ENCODE measurements around the gene DSTYK. TPM values are rescaled to one million over a fixed set of nuclear protein-coding genes. Genes with fewer than 3 reads are reported as not detected.

DSTYK gene
- total and polyA plus RNA-seq, 2 experiments from 2014 or later, result 6.1 to 10.7 TPM

DNA sequence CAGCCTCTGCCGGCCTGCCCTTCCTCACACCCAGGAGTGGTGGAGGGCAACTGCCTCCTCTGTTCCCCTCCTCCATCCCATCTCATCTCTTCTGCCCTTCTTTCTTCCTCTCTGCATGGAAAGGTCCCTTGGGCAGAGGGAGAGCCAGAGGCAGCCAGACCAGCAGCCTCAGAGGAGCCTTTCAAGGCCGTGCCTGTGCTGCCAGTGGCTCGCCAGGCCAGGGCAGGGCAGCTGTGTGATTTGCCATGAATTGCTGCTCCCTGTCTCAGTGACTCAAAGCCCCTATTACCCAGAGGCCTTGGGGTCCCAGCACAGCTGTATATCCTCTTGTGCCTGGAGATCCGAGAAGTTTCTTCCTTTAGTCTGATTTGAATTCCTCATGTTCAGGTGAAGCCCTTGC lies 38.1 kb upstream of the DSTYK start:
- Mint-ChIP-seq H3K9me3 (no peaks in the 10 kb centered on the region), H3K4me3 (no peak overlapping the region), H3K27me3 (ENCODE audit: insufficient read depth, low read depth, poor library complexity) (peaks cover 3% of the 10 kb centered on the region), H3K27ac (no peak overlapping the region), H3K4me1 (peaks cover 22% of the 10 kb centered on the region; the same call in 2 of the 3 replicates), H3K36me3 (ENCODE audit: low read depth) (no peaks in the 10 kb centered on the region; the same call in 2 of the 3 replicates)
- no peak for DNase-seq (ENCODE audit: low spot score)
- TF ChIP-seq JUNB (IDR thresholded peaks at IDR 0.05; ENCODE audit: unreplicated experiment), result no peak
- Histone ChIP-seq H3F3A (replicated peaks; ENCODE audit: low read depth) (no peaks in the 10 kb centered on the region), H2AFZ (no peak overlapping the region), H3K79me2 (replicated peaks; ENCODE audit: insufficient read depth) (no peaks in the 10 kb centered on the region), H4K20me1 (replicated peaks; ENCODE audit: insufficient read depth) (no peaks in the 10 kb centered on the region), H3K4me2 (no peak overlapping the region), H3K27me3 (ENCODE audit: insufficient read depth) (no peaks in the 10 kb centered on the region), H3K4me1 (ENCODE audit: insufficient read depth) (no peaks in the 10 kb centered on the region; the same call in 1 of the 2 replicates), H3K4me3 (no peak overlapping the region), H3K27ac (ENCODE audit: low read depth) (no peak overlapping the region), H3K9me2 (ENCODE audit: insufficient read depth) (no peaks in the 10 kb centered on the region), H3K36me3 (ENCODE audit: insufficient read depth) (no peaks in the 10 kb centered on the region)
- ATAC-seq, result no peak

DNA sequence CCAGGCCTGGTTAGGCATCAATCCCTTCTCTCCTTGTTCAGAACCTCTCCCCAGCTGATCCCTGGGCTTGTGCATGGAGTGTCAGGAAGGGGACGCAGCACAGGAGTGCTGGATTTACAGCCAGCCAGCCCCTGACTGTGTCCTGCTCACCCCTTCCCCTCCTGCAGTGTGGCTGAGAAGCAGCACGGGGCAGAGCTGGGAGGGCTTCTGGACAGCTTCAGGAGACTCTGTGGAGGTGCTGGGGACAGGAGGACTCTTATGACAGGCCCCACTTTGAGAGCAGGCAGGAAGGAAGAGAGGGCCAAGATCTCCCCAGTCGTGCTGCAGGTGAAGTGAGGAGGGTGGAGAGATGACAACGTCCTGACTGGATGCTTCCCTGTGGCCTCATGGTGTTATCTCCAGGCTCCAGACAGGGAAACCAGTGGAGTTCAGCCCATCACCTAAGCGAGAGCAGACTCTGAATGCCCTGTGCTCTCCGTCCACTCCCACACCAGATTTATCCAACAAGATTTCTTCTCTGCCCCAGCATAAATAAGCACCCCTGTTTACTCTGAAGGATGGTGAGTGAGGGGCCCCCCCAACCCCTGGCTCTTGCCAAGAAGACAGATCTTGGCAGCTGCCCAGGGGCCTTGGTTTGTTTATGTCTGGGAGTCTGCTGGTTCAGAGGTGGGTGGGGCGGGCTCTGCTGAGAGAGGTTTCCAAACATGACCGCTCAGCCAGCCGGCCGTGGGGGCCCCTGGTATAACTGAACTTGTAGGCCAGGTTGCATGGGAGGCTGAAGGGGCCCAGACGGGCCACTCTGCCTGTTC lies 37.5 kb upstream of the DSTYK start:
- H3K27me3 ChIP-seq (ENCODE audit: insufficient read depth), result no peaks in the 10 kb centered on the region
- Mint-ChIP-seq H3K4me1 (peaks cover 22% of the 10 kb centered on the region; the same call in 2 of the 3 replicates), H3K36me3 (ENCODE audit: low read depth) (no peaks in the 10 kb centered on the region; the same call in 2 of the 3 replicates), H3K27ac (no peak overlapping the region), H3K4me3 (no peak overlapping the region), H3K27me3 (ENCODE audit: insufficient read depth, low read depth, poor library complexity) (peaks cover 3% of the 10 kb centered on the region), H3K9me3 (no peaks in the 10 kb centered on the region)
- no peak for DNase-seq (ENCODE audit: low spot score)
- no peaks in the 10 kb centered on the region for H3K9me2 ChIP-seq (ENCODE audit: insufficient read depth)
- no peak overlapping the region for H2AFZ ChIP-seq
- H3K36me3 ChIP-seq (ENCODE audit: insufficient read depth), result no peaks in the 10 kb centered on the region
- ATAC-seq, result no peak
- no peak overlapping the region for H3K27ac ChIP-seq (ENCODE audit: low read depth)
- H3K79me2 ChIP-seq (replicated peaks; ENCODE audit: insufficient read depth), result no peaks in the 10 kb centered on the region
- H3K4me3 ChIP-seq, result no peak overlapping the region
- H3K4me2 ChIP-seq, result no peak overlapping the region
- no peaks in the 10 kb centered on the region for H4K20me1 ChIP-seq (replicated peaks; ENCODE audit: insufficient read depth)
- no peaks in the 10 kb centered on the region; the same call in 1 of the 2 replicates for H3K4me1 ChIP-seq (ENCODE audit: insufficient read depth)
- no peaks in the 10 kb centered on the region for H3F3A ChIP-seq (replicated peaks; ENCODE audit: low read depth)
- TF ChIP-seq POLR2AphosphoS5 (IDR thresholded peaks at IDR 0.05; ENCODE audit: low read depth) (no peak), ZNF114 (CRISPR knock-in tag; IDR thresholded peaks at IDR 0.05) (no peak), EZH2 (IDR thresholded peaks at IDR 0.05; ENCODE audit: low read depth, unreplicated experiment) (no peak), CREB1 (CRISPR knock-in tag; IDR thresholded peaks at IDR 0.05; ENCODE audit: low read depth) (no peak), JUNB (IDR thresholded peaks at IDR 0.05; ENCODE audit: unreplicated experiment) (no peak), NANOG (IDR thresholded peaks at IDR 0.05; ENCODE audit: borderline replicate concordance) (no peak)
- TF ChIP-seq, protein P1, sequence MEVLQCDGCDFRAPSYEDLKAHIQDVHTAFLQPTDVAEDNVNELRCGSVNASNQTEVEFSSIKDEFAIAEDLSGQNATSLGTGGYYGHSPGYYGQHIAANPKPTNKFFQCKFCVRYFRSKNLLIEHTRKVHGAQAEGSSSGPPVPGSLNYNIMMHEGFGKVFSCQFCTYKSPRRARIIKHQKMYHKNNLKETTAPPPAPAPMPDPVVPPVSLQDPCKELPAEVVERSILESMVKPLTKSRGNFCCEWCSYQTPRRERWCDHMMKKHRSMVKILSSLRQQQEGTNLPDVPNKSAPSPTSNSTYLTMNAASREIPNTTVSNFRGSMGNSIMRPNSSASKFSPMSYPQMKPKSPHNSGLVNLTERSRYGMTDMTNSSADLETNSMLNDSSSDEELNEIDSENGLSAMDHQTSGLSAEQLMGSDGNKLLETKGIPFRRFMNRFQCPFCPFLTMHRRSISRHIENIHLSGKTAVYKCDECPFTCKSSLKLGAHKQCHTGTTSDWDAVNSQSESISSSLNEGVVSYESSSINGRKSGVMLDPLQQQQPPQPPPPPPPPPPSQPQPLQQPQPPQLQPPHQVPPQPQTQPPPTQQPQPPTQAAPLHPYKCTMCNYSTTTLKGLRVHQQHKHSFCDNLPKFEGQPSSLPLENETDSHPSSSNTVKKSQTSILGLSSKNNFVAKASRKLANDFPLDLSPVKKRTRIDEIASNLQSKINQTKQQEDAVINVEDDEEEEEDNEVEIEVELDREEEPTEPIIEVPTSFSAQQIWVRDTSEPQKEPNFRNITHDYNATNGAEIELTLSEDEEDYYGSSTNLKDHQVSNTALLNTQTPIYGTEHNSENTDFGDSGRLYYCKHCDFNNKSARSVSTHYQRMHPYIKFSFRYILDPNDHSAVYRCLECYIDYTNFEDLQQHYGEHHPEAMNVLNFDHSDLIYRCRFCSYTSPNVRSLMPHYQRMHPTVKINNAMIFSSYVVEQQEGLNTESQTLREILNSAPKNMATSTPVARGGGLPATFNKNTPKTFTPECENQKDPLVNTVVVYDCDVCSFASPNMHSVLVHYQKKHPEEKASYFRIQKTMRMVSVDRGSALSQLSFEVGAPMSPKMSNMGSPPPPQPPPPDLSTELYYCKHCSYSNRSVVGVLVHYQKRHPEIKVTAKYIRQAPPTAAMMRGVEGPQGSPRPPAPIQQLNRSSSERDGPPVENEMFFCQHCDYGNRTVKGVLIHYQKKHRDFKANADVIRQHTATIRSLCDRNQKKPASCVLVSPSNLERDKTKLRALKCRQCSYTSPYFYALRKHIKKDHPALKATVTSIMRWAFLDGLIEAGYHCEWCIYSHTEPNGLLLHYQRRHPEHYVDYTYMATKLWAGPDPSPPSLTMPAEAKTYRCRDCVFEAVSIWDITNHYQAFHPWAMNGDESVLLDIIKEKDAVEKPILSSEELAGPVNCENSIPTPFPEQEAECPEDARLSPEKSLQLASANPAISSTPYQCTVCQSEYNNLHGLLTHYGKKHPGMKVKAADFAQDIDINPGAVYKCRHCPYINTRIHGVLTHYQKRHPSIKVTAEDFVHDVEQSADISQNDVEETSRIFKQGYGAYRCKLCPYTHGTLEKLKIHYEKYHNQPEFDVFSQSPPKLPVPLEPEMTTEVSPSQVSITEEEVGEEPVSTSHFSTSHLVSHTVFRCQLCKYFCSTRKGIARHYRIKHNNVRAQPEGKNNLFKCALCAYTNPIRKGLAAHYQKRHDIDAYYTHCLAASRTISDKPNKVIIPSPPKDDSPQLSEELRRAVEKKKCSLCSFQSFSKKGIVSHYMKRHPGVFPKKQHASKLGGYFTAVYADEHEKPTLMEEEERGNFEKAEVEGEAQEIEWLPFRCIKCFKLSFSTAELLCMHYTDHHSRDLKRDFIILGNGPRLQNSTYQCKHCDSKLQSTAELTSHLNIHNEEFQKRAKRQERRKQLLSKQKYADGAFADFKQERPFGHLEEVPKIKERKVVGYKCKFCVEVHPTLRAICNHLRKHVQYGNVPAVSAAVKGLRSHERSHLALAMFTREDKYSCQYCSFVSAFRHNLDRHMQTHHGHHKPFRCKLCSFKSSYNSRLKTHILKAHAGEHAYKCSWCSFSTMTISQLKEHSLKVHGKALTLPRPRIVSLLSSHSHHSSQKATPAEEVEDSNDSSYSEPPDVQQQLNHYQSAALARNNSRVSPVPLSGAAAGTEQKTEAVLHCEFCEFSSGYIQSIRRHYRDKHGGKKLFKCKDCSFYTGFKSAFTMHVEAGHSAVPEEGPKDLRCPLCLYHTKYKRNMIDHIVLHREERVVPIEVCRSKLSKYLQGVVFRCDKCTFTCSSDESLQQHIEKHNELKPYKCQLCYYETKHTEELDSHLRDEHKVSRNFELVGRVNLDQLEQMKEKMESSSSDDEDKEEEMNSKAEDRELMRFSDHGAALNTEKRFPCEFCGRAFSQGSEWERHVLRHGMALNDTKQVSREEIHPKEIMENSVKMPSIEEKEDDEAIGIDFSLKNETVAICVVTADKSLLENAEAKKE (CRISPR knock-in tag; IDR thresholded peaks at IDR 0.05), result no peak
- TF ChIP-seq, protein P2, sequence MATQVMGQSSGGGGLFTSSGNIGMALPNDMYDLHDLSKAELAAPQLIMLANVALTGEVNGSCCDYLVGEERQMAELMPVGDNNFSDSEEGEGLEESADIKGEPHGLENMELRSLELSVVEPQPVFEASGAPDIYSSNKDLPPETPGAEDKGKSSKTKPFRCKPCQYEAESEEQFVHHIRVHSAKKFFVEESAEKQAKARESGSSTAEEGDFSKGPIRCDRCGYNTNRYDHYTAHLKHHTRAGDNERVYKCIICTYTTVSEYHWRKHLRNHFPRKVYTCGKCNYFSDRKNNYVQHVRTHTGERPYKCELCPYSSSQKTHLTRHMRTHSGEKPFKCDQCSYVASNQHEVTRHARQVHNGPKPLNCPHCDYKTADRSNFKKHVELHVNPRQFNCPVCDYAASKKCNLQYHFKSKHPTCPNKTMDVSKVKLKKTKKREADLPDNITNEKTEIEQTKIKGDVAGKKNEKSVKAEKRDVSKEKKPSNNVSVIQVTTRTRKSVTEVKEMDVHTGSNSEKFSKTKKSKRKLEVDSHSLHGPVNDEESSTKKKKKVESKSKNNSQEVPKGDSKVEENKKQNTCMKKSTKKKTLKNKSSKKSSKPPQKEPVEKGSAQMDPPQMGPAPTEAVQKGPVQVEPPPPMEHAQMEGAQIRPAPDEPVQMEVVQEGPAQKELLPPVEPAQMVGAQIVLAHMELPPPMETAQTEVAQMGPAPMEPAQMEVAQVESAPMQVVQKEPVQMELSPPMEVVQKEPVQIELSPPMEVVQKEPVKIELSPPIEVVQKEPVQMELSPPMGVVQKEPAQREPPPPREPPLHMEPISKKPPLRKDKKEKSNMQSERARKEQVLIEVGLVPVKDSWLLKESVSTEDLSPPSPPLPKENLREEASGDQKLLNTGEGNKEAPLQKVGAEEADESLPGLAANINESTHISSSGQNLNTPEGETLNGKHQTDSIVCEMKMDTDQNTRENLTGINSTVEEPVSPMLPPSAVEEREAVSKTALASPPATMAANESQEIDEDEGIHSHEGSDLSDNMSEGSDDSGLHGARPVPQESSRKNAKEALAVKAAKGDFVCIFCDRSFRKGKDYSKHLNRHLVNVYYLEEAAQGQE (IDR thresholded peaks at IDR 0.05; ENCODE audit: unreplicated experiment), result no peak
- TF ChIP-seq, protein P3, sequence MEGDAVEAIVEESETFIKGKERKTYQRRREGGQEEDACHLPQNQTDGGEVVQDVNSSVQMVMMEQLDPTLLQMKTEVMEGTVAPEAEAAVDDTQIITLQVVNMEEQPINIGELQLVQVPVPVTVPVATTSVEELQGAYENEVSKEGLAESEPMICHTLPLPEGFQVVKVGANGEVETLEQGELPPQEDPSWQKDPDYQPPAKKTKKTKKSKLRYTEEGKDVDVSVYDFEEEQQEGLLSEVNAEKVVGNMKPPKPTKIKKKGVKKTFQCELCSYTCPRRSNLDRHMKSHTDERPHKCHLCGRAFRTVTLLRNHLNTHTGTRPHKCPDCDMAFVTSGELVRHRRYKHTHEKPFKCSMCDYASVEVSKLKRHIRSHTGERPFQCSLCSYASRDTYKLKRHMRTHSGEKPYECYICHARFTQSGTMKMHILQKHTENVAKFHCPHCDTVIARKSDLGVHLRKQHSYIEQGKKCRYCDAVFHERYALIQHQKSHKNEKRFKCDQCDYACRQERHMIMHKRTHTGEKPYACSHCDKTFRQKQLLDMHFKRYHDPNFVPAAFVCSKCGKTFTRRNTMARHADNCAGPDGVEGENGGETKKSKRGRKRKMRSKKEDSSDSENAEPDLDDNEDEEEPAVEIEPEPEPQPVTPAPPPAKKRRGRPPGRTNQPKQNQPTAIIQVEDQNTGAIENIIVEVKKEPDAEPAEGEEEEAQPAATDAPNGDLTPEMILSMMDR (conservative IDR thresholded peaks at IDR 0.05; ENCODE audit: low read depth in 2 of 2), result no peak

Data from GM23338 (cell line).